HG03432 (cell line): ENCODE data around the gene CDC14A.

Experiments
- ATAC-seq: cut with Tn5 transposase; IDR thresholded peaks from one replicate; pipeline ENCODE4 v1.9.1; 2021; ENCODE audit warnings: mild to moderate bottlenecking, moderate library complexity; ENCODE audit not compliant: unreplicated experiment

CDC14A gene

GRCh38 chr1:100440075-100440809 lies 87.9 kb downstream of the CDC14A start:
- ATAC-seq, result no peak

- ATAC-seq, result no peak
Measured at GRCh38 chr1:100441146-100441545, 88.8 kb downstream of the CDC14A start.

- no peak for ATAC-seq
Measured at GRCh38 chr1:100441651-100442050, 89.3 kb downstream of the CDC14A start.

GRCh38 chr1:100443811-100444571 lies 91.7 kb downstream of the CDC14A start:
- ATAC-seq, result peak; percentile 88

- ATAC-seq, result no peak
Measured at GRCh38 chr1:100445565-100445964, 93.3 kb downstream of the CDC14A start.

- no peak for ATAC-seq
Measured at GRCh38 chr1:100448366-100448765, 96.1 kb downstream of the CDC14A start.

- ATAC-seq, result peak; percentile 80
Measured at GRCh38 chr1:100449477-100449876, 97.2 kb downstream of the CDC14A start.

- ATAC-seq, result peak; percentile 80
Measured at GRCh38 chr1:100452641-100453040, 100.3 kb downstream of the CDC14A start.

- no peak for ATAC-seq
Measured at GRCh38 chr1:100455478-100456072, 103.3 kb downstream of the CDC14A start.

GRCh38 chr1:100456880-100457279 lies 104.6 kb downstream of the CDC14A start:
- no peak for ATAC-seq

GRCh38 chr1:100457683-100458082 lies 105.4 kb downstream of the CDC14A start:
- no peak for ATAC-seq

- no peak for ATAC-seq
Measured at GRCh38 chr1:100458661-100459357, 106.5 kb downstream of the CDC14A start.

- ATAC-seq, result peak; percentile 85
Measured at GRCh38 chr1:100459358-100460114, 107.2 kb downstream of the CDC14A start.

- no peak for ATAC-seq
Measured at GRCh38 chr1:100461222-100461621, 108.9 kb downstream of the CDC14A start.

- no peak for ATAC-seq
Measured at GRCh38 chr1:100462326-100463025, 110.2 kb downstream of the CDC14A start.

GRCh38 chr1:100463791-100464424 lies 111.6 kb downstream of the CDC14A start:
- peak; percentile 91 for ATAC-seq

- no peak for ATAC-seq
Measured at GRCh38 chr1:100469578-100469977, 117.3 kb downstream of the CDC14A start.

- ATAC-seq, result no peak
Measured at GRCh38 chr1:100474834-100475233, 122.5 kb downstream of the CDC14A start.

GRCh38 chr1:100476735-100477290 lies 124.5 kb downstream of the CDC14A start:
- ATAC-seq, result no peak
